Bronchial epithelial cell (primary cell): ENCODE data around the gene CBR3. TPM values are rescaled to one million over a fixed set of nuclear protein-coding genes. Genes with fewer than 3 reads are reported as not detected.

ENCODE experiments used
- DNase-seq: peaks from one replicate; pipeline ENCODE4 v3.0.0-alpha.2; 2010; ENCODE audit warnings: low read depth
- FAIRE-seq: peaks from 2 replicates; lab custom pipeline; 2011; peaks lifted over from hg19 to GRCh38; lab: Jason Lieb, UNC
- H3K27me3 ChIP-seq: 2 replicates; pipeline ENCODE4 v1.5.1; 2011; ENCODE audit warnings: low read length; ENCODE audit not compliant: control insufficient read depth, insufficient read depth
- H3K36me3 ChIP-seq: 2 replicates; pipeline ENCODE4 v1.5.1; 2011; ENCODE audit warnings: low read length; ENCODE audit not compliant: control insufficient read depth, insufficient read depth
- H3K4me3 ChIP-seq: 2 replicates; pipeline ENCODE4 v1.5.1; 2011; ENCODE audit warnings: mild to moderate bottlenecking, low read depth, low read length, control low read depth
- CTCF ChIP-seq: IDR thresholded peaks from 2 replicates; pipeline ENCODE4 v1.5.1; 2011; ENCODE audit warnings: mild to moderate bottlenecking, moderate library complexity, low read length, control low read depth, inconsistent platforms; ENCODE audit not compliant: insufficient read depth, severe bottlenecking
- total RNA-seq: library from RNA; depleted of rRNA; stranded (reverse); fragments of >200 nt; gene quantifications from 2 replicates; pipeline ENCODE4 v1.2.1, GENCODE V29; 2014

The CBR3 gene
- total RNA-seq, 1 donor from 2014 or later: 0.26 TPM

- no peak for TF ChIP-seq CTCF
- FAIRE-seq: no peak
- H3K36me3 ChIP-seq: no peaks in the 10 kb centered on the region
These were observed 33.8 kb upstream of the CBR3 start for GRCh38 chr21:36100971-36101641.

DNA sequence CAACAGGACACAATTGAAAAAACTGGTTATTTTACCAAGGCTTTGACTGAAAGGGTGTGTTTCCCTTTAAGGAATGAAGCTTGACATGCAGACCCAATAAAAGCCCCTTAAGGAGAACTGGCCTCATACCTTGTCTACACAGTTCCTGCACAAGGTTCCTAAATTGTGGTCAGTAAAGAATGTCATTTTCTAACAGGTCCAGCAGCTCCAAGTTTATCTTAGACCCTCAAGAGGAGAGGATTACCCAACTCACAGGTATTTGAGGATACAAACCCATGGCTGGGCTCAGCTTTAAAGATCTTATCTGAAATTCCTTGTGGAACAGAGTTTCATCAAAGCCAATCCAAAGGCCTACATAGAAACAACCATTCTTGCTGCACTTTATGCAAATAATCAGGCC, 31.4 kb upstream of the CBR3 start:
- Histone ChIP-seq H3K4me3 (no peak overlapping the region), H3K36me3 (no peaks in the 10 kb centered on the region), H3K27me3 (no peaks in the 10 kb centered on the region)
- no peak for FAIRE-seq
- TF ChIP-seq CTCF: no peak
- DNase-seq: no peak

More at GRCh38 chr21:36100971-36101641, 33.8 kb upstream of the CBR3 start:
- Histone ChIP-seq H3K27me3 (no peaks in the 10 kb centered on the region), H3K4me3 (no peak overlapping the region)
- no peak for DNase-seq

DNA sequence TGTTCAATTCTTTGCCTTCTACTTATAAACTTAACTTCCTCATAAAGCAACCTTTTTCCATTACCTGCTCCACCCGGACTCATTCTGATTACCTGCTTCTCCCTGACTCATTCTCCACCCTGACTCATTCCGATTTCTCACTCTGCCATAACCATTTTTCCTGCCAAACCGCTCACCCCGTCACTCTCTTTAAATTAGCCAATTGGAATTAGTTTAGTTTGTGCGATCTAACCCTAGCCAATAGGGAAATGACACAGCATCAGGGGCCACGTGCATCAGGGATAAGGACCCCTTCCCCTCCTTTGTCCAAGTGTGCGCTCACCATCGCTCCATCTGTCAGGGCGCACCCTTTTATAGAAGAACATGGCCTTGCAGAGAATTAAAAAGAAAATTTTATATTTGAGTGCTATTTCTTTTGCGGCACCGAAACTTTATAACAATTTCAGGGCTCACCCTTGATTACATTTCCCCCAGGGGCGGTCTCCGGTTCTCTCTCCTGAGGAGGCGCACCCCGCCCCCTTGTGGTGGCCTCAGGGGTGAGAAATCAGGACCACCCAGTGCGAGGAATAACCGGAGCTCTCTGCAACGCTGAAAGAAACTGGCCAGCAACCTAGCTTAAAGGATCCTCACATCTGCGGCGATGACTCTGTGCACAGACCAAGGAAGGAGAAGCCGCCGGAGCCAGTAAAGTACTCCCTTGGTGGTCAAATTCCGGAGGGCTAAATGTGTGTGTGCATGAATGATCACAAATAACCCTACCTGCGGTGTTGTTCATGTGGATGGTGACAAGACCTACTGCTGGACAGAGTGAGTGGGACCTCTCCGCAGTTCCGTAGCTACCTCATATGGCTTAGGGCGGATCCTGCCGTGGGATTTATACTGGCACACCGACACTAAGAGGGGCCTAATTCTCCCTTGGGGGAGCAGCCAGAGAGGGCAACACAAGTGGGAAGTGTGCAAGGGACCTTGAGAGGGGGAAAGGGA, 30.3 kb upstream of the CBR3 start:
- no peaks in the 10 kb centered on the region for H3K27me3 ChIP-seq
- FAIRE-seq: no peak
- TF ChIP-seq CTCF: no peak
- peak; percentile 76 for DNase-seq
- H3K36me3 ChIP-seq: no peaks in the 10 kb centered on the region
- H3K4me3 ChIP-seq: no peak overlapping the region

DNA sequence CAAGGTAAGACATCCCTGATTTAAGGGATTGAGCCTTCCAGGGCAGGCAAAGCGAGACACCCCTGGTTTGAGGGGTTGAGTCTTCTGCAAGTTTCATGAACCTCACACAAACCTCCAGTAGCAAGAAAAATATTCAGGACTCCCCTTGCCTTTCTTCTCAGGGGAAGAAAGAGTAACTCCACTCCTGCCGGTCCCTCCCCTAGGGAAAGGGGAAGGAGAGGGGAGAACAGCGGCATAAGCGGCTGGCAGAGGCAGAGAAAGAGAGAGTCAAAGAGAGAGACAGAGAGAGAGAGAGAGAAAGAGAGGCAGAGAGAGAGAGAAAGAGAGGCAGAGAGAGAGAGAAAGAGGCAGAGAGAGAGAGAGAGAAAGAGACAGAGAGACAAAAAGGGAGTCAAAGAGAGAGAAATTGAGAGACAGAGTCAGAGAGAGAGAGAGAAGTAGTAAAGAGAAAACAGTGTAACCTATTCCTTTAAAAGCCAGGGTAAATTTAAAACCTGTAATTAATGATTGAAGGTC, 29.5 kb upstream of the CBR3 start:
- H3K36me3 ChIP-seq: no peaks in the 10 kb centered on the region
- no peaks in the 10 kb centered on the region for H3K27me3 ChIP-seq
- no peak for TF ChIP-seq CTCF
- DNase-seq (no peak), FAIRE-seq (no peak)
- no peak overlapping the region for H3K4me3 ChIP-seq

DNA sequence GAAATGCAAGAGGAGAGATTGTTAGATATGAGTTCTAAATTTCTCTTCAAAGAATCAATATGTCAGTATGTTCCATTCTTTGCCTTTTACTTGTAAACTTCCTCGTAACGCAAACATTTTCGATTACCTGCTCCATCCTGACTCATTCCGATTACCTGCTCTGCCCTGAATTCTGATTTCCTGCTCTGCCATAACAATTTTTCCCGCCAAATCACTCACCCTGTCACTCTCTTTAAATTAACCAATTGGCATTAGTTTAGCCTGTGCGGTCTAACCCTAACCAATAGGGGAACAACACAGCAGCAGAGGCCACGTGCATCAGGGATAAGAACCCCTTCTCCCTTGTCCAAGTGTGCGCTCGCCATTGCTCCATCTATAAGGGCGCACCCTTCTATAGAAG, 25.0 kb upstream of the CBR3 start:
- no peak overlapping the region for H3K4me3 ChIP-seq
- TF ChIP-seq CTCF: no peak
- FAIRE-seq: no peak
- H3K36me3 ChIP-seq: no peaks in the 10 kb centered on the region
- DNase-seq: no peak
- H3K27me3 ChIP-seq: no peaks in the 10 kb centered on the region
